Suprapubic skin (tissue), 4 donors: ENCODE measurements around the gene STN1. TPM values are rescaled to one million over a fixed set of nuclear protein-coding genes. Genes with fewer than 3 reads are reported as not detected.

Experiments used
- DNase-seq, 2 donors: peaks; one replicate each; pipeline ENCODE4 v3.0.0-alpha.2; 2019; ENCODE audit warnings: low spot score in 2 of 2
- H3K27ac ChIP-seq: fragments of 200-600 bp; sonication (generic); one replicate; pipeline ENCODE4 v1.5.1; 2019
- H3K27me3 ChIP-seq: fragments of 200-600 bp; sonication (generic); one replicate; pipeline ENCODE4 v1.5.1; 2019
- H3K36me3 ChIP-seq: fragments of 200-600 bp; sonication (generic); one replicate; pipeline ENCODE4 v1.5.1; 2019
- H3K4me1 ChIP-seq: fragments of 200-600 bp; sonication (generic); one replicate; pipeline ENCODE4 v1.5.1; 2019
- H3K4me3 ChIP-seq: fragments of 200-600 bp; sonication (generic); one replicate; pipeline ENCODE4 v1.5.1; 2019; ENCODE audit warnings: mild to moderate bottlenecking
- H3K9me3 ChIP-seq: fragments of 200-600 bp; sonication (generic); one replicate; pipeline ENCODE4 v1.5.1; 2019
- CTCF ChIP-seq, 2 donors: fragments of 200-600 bp in 1 of 2; fragments of 450-650 bp in 1 of 2; sonication (generic) in 1 of 2; IDR thresholded peaks; one replicate each; pipeline ENCODE4 v1.5.1; 2016 to 2019; ENCODE audit warnings: antibody characterized with exemption in 2 of 2, mild to moderate bottlenecking in 1 of 2, moderate library complexity in 1 of 2
- EP300 ChIP-seq: sonication (generic); formaldehyde crosslinking; IDR thresholded peaks from one replicate; pipeline ENCODE4 v1.6.1; 2017; ENCODE audit warnings: antibody characterized with exemption
- POLR2A ChIP-seq, 2 donors: fragments of 450-650 bp; IDR thresholded peaks; one replicate each; pipeline ENCODE4 v1.6.1; 2017; ENCODE audit warnings: antibody characterized with exemption in 2 of 2, mild to moderate bottlenecking in 2 of 2, moderate library complexity in 2 of 2
- POLR2AphosphoS5 ChIP-seq, 3 donors: sonication (generic); formaldehyde crosslinking; IDR thresholded peaks; one replicate each; pipeline ENCODE4 v1.6.1; 2017; ENCODE audit warnings: antibody characterized with exemption in 3 of 3
- WGBS: methylation state at CpG from one replicate; pipeline ENCODE4 v1.1.5; 2018; 5-methylcytosine and 5-hydroxymethylcytosine counted together
- total RNA-seq, 4 donors: library from RNA; depleted of rRNA; stranded (reverse); fragments of >200 nt; gene quantifications; one replicate each; pipeline ENCODE4 v1.1.0, GENCODE V29; 2016

STN1 gene
- total RNA-seq, 4 donors from 2014 or later = 13.8 to 24.8 (median 22.9) TPM

GRCh38 chr10:103911021-103911459, 6.9 kb downstream of the STN1 start:
- DNase-seq = no peak
- no peaks in the 10 kb centered on the region for H3K9me3 ChIP-seq
- 71% methylated on average over 3 of the region's 3 CpGs for WGBS
- no peaks in the 10 kb centered on the region for H3K27me3 ChIP-seq
- TF ChIP-seq CTCF (IDR thresholded peaks at IDR 0.05) = no peak
- no peak for TF ChIP-seq POLR2AphosphoS5 (IDR thresholded peaks at IDR 0.05)
- no peak for TF ChIP-seq EP300
- TF ChIP-seq POLR2A (IDR thresholded peaks at IDR 0.05) = no peak
- no peaks in the 10 kb centered on the region for H3K36me3 ChIP-seq
- H3K27ac ChIP-seq = no peak overlapping the region
- no peak overlapping the region for H3K4me3 ChIP-seq
- peaks cover 45% of the 10 kb centered on the region for H3K4me1 ChIP-seq

DNA sequence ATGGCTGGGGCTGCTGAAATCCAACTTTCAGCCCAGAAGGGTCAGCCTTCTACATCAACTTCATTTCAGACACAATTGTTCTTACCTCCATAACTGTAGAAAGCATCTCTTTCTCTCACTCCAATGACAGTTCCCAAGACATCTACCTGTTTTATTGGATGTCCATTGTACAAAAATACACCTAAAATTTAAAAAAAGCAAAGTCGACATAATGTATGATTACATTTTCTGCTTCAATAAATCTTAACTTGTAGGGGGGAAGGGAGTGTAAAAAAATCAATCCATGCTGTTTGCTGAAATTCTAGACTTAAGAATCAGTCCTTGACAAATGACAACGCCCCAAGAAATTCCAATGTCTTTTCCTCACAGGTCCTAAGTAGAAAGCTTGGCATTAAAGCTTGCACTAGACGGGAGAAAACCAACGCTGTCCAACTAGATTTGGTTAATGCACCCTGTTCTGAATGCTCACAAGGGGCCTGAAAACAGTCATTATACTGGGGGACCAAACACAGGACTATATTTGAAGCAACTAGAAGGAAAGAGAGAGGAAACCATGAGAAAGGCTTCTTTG, 7.5 kb downstream of the STN1 start:
- no peaks in the 10 kb centered on the region for H3K36me3 ChIP-seq
- DNase-seq = no peak
- no peaks in the 10 kb centered on the region for H3K27me3 ChIP-seq
- TF ChIP-seq POLR2AphosphoS5 (IDR thresholded peaks at IDR 0.05) (no peak), POLR2A (IDR thresholded peaks at IDR 0.05) (no peak), EP300 (no peak), CTCF (IDR thresholded peaks at IDR 0.05) (no peak)
- H3K4me1 ChIP-seq = peaks cover 43% of the 10 kb centered on the region
- no peak overlapping the region for H3K4me3 ChIP-seq
- H3K9me3 ChIP-seq = no peaks in the 10 kb centered on the region
- 42% methylated on average over 4 of the region's 4 CpGs for WGBS
- H3K27ac ChIP-seq = peak overlapping the region; percentile 28

DNA sequence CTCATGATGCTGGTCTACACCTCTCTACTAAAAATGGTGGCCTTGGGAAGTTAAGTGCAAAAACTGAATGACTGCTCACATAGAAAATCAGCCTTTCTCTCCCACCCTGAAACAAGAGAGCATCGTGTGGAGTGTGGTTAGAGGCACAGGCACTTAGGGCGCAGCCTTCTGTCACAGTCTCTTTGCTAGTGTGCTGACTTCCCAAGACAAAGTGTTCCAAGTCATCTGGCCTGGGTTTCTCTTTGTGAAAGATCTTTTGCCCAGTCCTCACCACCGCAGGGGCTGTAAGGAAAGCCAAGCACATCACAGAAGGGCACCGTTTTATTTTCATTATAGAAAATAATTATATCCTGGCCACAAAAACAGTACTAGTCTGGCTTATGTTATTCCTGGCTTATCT, 12.5 kb downstream of the STN1 start:
- H3K9me3 ChIP-seq = no peaks in the 10 kb centered on the region
- peaks cover 40% of the 10 kb centered on the region for H3K4me1 ChIP-seq
- TF ChIP-seq CTCF (IDR thresholded peaks at IDR 0.05) = no peak
- no peak for TF ChIP-seq POLR2A (IDR thresholded peaks at IDR 0.05)
- no peak for TF ChIP-seq POLR2AphosphoS5 (IDR thresholded peaks at IDR 0.05)
- TF ChIP-seq EP300 = no peak
- H3K4me3 ChIP-seq = no peak overlapping the region
- no peaks in the 10 kb centered on the region for H3K27me3 ChIP-seq
- peak overlapping the region; percentile 9 for H3K27ac ChIP-seq
- WGBS = 73% methylated on average over 4 of the region's 4 CpGs
- H3K36me3 ChIP-seq = peaks cover 12% of the 10 kb centered on the region
- no peak for DNase-seq

- DNase-seq = no peak
- Histone ChIP-seq H3K9me3 (no peaks in the 10 kb centered on the region), H3K27me3 (no peaks in the 10 kb centered on the region), H3K36me3 (peaks cover 47% of the 10 kb centered on the region), H3K4me3 (no peak overlapping the region), H3K4me1 (peaks cover 20% of the 10 kb centered on the region), H3K27ac (no peak overlapping the region)
- no peak for TF ChIP-seq POLR2AphosphoS5 (IDR thresholded peaks at IDR 0.05)
- TF ChIP-seq POLR2A (IDR thresholded peaks at IDR 0.05) = no peak
- TF ChIP-seq CTCF (IDR thresholded peaks at IDR 0.05) = no peak
- no peak for TF ChIP-seq EP300
- 82% methylated on average over 5 of the region's 5 CpGs for WGBS
These were observed 16.7 kb downstream of the STN1 start for GRCh38 chr10:103901299-103901698.

DNA sequence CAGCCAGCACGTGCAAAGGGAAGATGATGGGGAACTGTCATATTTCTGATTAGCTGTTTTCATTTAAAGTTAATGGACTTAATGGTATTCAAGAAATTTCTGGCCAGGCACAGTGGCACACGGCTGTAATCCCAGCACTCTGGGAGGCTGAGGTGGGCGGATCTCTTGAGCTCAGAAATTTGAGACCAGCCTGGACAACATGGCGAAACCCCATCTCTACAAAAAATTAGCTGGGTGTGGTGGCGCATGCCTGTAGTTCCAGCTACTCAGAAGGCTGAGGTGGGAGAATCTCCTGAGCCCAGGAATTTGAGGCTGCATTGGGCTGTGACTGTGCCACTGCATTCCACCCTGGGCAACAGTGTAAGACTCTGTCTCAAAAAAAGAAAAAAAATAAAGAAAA, 18.7 kb downstream of the STN1 start:
- Histone ChIP-seq H3K4me1 (peaks cover 28% of the 10 kb centered on the region), H3K27me3 (no peaks in the 10 kb centered on the region), H3K9me3 (no peaks in the 10 kb centered on the region), H3K36me3 (peaks cover 44% of the 10 kb centered on the region), H3K4me3 (no peak overlapping the region), H3K27ac (no peak overlapping the region)
- no peak for DNase-seq
- TF ChIP-seq POLR2A (IDR thresholded peaks at IDR 0.05) (no peak), POLR2AphosphoS5 (IDR thresholded peaks at IDR 0.05) (no peak), EP300 (no peak), CTCF (IDR thresholded peaks at IDR 0.05) (no peak)
- WGBS = 91% methylated on average over 5 of the region's 5 CpGs
